SKM-1 (cell line): Measurements from ENCODE around the gene KCNJ5.

Experiments used
- DNase-seq: peaks from one replicate; lab custom pipeline; 2025; ENCODE audit not compliant: unreplicated experiment; lab: John Stamatoyannopoulos, UW

KCNJ5 gene

DNA sequence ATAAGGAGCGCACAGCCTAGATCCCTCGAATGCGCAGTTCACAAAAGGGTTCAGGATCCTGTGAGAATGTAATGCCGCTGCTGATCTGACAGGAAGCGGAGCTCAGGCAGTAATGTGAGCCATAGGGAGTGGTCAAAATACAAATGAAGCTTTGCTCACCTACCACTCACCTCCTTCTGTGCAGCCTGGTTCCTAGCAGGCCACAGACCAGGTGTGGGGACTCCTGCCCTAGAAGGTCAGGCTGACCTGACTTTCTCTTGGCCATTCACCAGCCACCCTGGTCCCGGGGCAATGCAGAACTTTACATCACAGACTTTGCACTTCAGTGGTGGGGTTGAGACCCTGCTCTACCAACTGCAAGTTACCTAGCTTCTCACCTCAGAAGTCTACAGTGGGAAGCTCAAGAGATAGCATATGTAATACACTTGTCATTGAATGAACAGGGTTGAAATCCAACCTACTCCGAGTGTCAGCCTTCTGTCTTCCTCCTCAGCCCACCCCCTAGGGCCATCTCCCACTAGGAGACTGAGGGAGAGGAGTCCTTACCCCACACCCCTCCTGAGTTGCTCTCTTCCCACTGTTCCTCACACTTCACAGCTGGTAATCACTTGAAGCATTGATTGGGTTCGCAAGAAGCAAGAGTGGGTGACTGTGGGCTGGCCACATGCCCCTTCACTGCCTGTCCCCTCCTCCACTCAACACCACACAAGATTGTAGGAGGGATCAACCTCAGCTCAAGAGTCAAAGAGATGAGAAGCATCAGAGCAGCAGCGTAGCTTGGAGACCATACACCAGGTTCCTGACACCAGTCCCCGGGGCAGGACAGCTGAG, 22.1 kb upstream of the KCNJ5 start:
- DNase-seq, result no peak

DNA sequence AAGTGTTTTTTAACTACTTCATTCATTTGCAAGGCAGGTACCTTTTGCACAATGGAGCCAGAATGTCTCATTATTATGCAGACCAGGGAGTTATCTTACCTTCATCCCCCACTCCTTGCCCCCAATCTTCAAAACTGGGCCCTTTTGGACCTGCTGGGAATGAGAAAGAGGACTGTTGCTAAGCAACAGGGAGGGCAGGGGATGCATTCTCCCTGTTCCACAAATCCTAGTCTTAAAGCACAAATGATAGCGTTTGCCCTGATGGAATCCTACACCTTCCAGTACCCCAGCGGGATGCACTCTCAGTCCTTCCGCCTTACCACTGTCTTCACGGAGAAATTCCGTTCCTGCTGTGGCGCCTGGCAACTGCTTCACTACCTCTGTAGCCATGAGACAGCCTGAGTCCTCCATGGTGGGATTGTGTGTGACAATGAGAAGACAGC, 20.0 kb upstream of the KCNJ5 start:
- no peak for DNase-seq

DNA sequence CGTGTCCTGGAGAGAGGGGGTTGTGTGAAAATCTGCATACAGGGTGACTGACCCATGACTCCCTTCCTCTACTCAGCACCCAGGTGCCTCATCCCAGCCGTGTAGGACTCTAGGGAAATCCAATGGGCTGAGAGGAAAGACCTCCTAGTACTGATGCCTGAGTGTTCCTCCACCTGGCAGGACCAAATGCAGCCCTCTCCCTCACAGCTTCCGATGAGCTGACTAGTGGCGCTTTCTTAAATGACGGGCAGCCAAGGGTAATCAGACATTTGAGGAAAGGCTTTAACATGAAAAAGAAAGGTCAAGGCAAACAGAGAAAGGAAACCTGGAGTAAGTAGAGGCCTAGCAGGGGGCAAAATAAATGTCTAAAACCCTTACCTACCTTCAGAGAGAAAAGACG, 19.1 kb upstream of the KCNJ5 start:
- no peak for DNase-seq

DNA sequence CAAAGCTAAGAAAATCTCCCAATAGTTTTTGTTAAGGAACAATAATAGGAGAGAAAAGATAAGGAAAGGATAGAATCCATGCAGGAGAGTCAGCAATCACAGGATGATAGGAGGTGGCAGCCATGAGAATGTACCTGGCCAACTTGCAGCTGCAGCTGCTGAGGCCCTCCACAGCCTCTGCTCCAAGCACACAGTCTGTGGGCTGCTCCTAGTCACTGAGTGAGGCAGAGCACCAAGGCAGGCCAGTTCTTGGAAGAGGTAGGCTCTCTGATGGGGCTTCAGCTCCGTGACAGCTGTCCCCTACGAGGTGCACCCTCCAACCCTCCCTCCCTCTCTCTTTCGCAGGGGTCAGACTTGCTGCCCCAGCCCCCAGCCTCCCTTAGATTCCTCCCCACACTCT, 18.6 kb upstream of the KCNJ5 start:
- DNase-seq, result no peak

DNA sequence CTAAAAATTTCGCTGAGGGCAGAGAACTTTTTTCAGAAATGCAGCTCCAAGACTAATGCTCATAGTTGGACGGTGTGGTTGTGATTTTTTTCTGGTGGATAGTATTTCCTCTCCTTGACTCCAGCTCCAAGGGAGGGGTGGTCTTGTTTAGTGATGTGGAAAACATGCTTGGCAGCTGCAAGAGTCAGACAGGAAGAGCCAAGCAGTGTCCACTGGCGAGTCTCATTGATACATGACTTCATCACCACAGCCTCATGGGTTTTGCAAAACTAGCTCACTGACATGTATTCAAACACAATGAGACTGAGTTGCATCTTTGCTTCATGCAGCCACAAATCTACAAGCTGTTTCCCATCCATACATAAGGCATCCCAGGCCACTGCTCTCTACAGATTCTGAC, 16.7 kb upstream of the KCNJ5 start:
- DNase-seq, result no peak

DNA sequence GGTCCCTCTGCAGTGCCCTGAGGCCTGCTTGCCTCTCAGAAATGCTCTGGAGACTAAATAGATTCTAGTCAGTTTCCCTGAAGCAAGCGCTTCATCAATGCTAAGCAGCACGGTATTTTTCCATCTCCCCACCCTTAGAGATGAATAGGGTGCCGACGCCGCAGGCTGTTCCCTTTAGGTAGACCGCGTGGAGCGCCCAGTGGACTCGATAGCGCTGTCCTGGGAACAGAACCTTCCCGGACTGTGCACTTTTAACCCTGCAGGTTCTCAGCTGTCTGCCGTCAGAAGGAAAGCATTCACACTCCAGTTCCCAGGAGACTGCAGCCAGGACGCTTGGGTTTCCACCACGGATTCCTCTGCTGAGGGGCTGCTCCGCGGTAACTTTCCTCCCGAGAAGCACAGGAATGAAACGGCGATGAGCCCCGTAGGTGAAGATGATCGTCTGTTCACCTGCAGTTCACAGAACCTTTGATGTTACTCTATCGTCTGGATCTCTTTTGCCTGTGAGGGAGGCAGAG, 15.0 kb upstream of the KCNJ5 start:
- no peak for DNase-seq

DNA sequence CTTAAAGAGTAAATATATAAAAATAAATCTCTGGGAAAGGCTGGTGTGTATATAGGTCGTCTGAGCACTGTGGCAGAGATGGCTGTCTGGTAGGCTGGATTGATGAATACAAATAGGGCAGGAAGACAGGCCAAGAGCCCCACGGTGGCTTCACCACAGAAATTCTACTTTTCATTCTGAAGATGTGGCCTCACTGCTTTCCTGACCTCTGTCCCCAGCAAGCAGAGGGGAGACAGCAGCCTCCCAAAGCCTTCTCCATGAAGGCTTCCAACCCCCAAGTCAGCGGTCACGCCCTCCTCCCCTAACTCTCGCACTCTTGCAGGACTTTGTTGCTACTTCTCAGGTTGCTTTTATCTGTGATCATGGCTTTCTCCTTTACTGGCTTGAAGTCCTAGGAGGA, 13.4 kb upstream of the KCNJ5 start:
- no peak for DNase-seq

DNA sequence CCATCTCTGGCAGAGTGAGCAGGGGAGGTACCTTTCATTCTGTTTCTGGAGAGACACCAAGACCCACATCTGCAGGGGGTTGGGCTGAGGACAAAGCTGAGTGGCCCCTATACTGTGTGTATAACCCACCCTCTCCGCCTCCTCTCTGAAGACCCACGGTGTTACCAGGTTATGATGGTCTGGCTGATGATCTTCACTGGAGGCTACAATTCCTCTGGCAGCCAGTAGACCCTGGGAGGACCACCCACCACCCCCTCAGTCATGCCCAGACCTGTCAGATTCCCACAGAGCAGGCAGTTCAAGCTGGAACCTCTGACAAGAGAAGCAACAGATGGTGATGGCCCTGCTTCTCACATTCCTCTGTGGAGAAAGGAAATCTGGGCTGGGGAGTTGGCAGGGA, 12.7 kb upstream of the KCNJ5 start:
- no peak for DNase-seq

DNA sequence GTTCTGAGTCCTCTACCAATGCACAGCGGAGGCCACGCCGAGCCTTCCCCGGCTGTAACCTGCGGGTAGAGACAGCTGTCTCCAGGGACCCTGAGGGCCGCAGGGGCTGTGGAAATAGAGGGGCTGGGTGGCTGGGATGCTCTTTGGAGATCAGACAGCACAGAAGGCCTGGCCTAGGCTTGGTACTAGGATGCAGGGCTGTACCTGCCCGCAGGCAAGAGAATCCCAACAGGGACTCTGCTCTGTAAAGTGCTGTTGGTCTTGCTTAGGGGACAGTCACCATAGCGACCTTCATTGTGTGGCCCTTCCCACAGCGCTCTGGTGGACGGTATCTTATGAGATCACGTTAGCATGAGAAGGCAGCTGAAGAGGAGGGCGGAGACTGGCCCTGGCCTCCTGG, 11.3 kb upstream of the KCNJ5 start:
- DNase-seq, result no peak

DNA sequence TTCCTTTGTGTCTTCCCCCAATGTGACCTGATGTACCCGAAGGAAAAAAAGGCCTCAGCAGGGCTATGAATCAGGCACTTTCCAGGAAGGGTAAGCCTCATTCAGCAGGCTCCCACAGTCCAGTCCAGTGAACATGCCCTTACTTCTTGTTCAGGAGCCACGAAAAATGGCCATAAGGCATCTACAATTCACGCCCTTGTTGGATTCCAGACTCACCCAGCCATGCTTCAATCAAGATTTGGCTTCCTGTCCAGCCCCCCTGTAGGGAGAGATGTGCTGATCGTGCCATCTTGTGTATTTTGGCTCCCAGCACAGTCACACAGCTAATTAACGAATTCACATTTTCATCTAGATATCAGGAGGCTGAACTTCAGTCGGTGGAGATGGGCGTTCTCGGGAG, 9.9 kb upstream of the KCNJ5 start:
- no peak for DNase-seq

DNA sequence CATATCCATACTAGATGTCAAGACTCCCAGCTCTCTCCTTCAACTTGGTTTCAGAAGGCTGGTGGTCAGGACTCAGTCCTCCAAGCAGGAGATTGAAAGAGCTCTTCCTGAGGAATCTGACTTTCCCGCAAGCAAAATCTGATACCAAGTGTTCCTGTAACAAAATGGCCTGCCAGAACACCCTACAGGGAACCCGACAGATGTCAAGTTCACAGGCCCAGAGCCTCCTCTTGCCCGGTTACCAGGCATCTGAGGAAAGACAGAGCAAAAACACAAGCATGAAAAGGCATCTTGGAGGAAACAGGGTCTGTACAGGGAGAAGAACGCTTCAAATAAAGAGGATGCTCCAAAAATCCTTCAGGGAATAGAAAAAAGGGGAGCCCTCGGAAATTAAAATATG, 8.7 kb upstream of the KCNJ5 start:
- DNase-seq, result no peak

DNA sequence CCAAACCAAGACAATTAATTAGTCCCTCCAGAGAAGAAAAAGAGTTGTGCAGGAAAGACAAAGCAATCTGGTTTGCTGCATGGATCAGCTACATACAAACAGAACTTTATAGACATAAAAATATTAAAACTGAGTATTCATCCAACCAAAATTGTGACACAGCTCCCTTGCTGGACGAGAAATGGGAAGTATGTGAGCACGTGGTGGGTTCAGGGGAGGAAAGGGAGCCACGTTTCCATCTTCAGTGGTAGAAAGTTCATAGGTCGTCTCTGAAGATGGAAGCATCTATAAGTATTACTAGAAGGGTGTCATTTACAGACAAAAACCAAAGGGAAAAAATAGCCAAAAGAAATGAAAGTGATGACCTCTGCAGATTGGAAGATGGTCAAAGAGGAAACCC, 7.1 kb upstream of the KCNJ5 start:
- no peak for DNase-seq

DNA sequence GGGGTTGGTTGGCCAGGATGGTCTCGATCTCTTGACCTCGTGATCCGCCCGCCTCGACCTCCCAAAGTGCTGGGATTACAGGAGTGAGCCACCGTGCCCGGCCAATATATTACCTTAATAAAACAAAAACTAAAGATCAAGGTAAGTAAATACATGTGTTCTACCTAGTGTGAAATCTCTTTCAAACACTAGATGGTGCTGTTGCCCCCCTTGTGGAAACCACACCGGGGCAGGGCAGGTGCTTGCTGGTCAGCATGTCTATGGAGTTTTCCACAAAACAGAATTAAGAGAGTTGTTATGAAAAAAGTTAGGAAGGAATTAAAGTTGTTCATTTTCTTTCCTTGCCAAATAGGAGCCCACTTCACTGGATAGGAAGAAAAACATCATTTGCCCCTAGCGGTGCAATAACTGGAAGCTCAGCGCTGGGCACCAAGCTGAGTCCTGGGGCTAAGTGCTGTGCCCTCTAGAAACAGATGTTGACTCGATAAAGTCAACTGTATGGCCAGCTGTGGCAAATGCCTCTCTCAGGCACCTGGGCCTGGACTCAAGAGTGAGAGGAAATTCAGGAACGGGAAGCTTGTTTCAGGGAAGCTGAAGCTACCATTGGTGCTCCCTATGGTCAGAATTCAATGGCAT, 6.3 kb upstream of the KCNJ5 start:
- no peak for DNase-seq

DNA sequence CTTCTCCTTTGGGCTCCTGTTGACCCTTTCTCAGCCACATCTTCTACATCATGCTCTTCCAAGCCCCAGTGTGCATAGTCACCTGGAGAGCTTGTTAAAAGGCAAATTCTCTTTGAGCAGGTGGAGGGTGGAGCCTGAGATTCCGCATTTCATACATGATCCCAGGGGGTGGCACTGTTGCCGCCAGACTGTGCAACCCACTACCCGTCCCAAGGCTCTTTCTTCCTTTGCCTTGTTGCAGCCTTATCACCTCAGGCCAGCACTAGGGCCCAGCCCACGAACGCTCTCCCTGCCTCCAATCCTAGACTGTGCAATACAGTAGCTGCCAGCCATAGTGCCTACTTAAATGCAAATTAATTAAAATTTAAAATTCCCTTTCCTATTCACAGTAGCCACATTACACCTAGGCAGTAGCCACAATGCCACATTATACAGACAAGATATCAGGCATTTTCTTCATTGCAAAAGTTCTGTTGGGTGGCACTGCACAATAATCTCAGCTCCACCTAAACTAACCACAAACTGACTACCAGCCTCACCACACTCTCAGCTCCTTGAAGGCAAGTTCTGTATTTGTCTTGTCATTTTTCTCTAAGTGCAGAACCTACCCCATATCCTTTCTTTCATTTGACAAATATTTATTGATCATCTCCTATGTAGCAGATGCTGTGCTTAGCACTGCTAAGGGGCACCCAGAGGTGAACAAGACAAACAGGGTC, 4.6 kb upstream of the KCNJ5 start:
- no peak for DNase-seq

DNA sequence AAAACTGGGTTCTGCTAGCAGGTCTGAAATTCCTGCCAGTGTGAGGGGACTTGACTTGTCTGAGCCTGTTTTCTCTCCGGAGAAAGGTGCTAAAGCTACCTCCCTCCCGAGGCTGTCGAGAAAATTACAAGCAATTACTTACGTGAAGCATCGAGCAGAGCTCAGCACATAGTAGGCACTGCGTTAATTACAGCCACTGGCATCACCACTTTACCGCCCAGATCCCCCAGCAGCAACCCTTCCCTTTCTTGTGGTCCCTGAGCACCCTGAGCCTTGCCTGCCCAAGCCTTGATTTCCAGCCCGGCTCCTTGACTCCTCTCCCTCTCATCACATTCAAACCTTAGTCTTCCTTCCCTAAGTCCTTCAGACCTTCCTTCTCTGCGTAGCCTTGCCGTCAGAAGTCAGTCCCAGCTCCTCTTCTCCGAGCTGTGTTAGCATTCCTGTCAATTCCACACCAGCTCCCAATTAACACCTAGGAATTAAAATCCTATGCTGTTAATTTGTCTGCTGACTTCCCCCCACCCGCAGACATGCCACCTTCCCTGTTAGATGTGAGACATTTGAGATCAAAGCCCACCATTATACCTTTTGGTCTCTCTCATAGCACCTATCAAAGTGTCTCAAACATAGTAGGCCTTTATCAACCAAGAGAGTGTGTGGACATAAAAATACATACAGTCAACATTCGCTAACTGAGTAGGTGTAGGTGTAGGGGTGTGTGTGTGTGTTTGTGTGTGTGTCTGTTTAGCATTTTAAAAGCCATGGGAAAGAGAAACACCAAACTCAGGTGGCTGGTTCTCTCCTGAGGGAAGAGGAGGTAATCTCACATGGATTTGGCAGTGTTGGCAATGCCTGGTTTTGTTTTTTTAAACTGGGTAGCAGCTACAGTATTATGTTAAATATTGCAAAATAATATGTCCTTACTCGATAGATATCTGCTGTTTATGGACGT, 2.8 kb upstream of the KCNJ5 start:
- DNase-seq, result no peak

DNA sequence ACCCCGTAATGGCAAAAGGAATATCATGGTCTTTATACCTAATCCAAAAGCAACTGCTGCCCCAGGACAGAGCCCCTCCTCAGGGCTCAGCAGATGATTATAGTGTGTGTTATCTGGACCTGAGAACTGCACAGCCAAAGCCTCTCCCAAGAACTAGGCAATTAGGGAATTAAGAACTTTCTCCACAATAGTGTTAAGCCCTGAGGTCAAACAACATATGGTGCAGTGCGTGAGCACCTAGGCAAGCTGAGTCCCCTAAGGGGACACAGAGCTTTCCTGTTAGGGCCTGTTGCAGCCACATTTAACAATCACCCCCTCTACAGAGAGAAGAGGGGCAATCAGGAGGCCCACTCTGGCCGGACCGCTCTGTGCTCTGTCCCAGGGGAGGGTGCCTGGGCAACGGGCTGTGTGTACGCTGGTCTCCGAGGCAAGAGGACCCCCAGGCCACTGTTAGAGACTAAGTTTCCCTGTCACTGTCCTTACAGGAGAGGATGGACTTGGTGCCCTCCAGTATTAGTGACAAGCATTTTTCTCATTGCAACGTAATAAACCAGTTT, 1.4 kb upstream of the KCNJ5 start:
- no peak for DNase-seq

DNA sequence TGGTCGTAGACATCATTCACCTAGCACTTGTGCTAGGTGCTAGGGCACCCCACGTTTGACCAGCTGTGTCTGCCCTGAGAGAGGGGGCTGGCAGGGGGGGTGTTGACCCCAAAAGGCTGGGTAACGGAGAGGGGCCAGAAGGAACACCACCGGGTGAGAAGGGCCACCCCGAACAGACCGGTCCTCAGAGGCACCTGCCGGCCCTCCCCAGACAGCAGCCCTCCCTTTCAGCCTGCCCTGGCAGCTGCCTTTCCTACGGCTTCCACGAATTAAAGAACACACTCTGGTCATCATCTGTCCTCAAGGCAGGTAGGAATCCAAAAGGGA, 977 bp upstream of the KCNJ5 start:
- no peak for DNase-seq

DNA sequence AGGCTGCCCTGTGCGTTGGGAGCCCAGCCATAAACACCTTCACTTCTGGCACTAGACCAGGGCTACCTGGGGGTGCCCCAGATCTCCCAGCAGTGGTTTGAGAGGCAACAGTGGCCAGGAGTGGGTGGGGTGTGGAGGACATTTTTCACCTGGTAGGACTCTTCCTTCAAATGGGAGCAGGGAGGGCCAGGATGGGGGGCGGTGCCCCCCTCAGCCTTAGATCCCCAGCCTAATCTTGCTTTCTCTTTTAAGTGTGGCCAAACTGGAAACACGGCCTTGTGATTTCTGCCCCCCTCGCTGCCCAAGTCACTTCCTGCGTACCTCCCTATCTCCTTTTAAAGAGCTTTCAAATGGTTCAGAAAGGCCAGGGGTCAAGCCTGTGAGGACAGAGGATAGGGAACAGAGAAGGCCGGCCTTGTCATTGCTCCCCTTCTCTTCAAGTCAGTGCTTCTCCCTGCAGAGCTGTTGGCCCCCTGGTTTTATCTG, 800 bp downstream of the KCNJ5 start:
- no peak for DNase-seq

DNA sequence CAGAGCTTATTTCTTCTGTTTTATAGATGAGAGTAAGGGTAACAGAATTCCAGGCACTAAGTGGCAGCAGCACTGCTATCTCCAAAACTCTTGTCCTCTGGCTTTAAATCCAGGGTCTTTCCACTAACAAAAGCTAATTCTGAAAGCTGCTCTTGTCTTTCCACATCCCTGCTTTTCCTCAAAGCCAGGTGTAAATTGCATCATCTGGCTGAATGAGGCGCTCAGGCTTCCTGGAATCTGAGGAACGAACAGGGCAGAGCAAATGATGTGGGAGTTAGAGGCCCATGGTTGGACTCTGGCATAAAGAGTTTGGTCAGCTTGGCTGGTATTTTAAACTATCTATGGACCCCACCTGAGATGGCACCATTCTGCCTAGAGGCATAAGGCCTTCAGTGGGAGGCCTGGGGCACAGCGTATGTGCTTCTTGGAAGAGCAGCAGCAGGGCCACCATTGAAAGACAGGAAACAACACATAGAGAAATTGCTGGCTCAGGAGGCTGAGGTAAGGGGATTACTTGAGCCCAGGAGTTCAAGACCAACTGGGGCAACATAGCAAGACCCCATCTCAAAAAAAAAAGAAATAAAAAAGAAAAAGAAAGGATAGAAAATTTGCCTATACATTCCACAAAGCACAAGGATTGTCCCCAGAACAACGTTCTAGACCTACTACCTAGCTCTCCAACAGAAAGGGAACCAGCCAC, 1.9 kb downstream of the KCNJ5 start:
- DNase-seq, result no peak
